GM10248 (cell line): Measurements from ENCODE around the gene GALE.
A peak's percentile ranks its signal among the peaks of the same experiment; 100 is the strongest.
"Not testable (repeated sequence)": the region's sequence is repeated elsewhere in the genome, so short reads cannot be mapped to it uniquely, and the experiment has no call there.

ENCODE experiments used
- CTCF ChIA-PET: fragments of 300-600 bp; sonication (Branson Sonifier 250); formaldehyde crosslinking; extraction: SDS; loops from one replicate; lab custom pipeline; 2021; ENCODE audit warnings: antibody characterized with exemption; lab: Yijun Ruan, JAX
- POLR2A ChIA-PET: fragments of 350-650 bp; sonication (Branson Sonifier 250); formaldehyde crosslinking; extraction: SDS; loops from one replicate; lab custom pipeline; 2020; ENCODE audit warnings: antibody characterized with exemption; lab: Yijun Ruan, JAX
- DNase-seq: peaks from one replicate; pipeline ENCODE4 v3.0.0; 2012; ENCODE audit errors: extremely low spot score
- CTCF ChIP-seq: IDR thresholded peaks from 2 replicates; pipeline ENCODE4 v1.5.1; 2012; ENCODE audit warnings: mild to moderate bottlenecking, low read depth; ENCODE audit errors: extremely low read depth, missing control alignments, control extremely low read depth

GALE gene

GRCh38 chr1:23837908-23838307 lies 37.4 kb upstream of the GALE start:
- ChIA-PET POLR2A (no interaction called here), CTCF (interaction anchor here (0.8 to 1.6 kb wide), 4 partner anchors 12 to 66 kb away, joined by 3 to 7 read pairs (median 4); partner anchors contain the start of gene HMGCL)
- no peak for DNase-seq
- no peak for TF ChIP-seq CTCF

GRCh38 chr1:23836037-23836436 lies 35.5 kb upstream of the GALE start:
- no peak for TF ChIP-seq CTCF
- ChIA-PET CTCF (no interaction called here), POLR2A (no interaction called here)
- DNase-seq: no peak

GRCh38 chr1:23834156-23834555 lies 33.6 kb upstream of the GALE start:
- POLR2A ChIA-PET, DNase-seq: not testable (repeated sequence)
- CTCF ChIA-PET: interaction anchor here (1.7 kb wide), 1 partner anchor 24 kb away, joined by 9 read pairs; no protein-coding TSS in a partner anchor

GRCh38 chr1:23827717-23828116 lies 27.2 kb upstream of the GALE start:
- ChIA-PET CTCF (interaction anchor here (14.2 kb wide), 1 partner anchor 18 kb away, joined by 185 read pairs; no protein-coding TSS in a partner anchor), POLR2A (no interaction called here)
- no peak for TF ChIP-seq CTCF
- DNase-seq: no peak

- CTCF ChIA-PET: interaction anchor here (0.7 to 14.2 kb wide), 2 partner anchors 17 to 42 kb away, joined by 3 to 185 read pairs; no protein-coding TSS in a partner anchor
These were observed 26.0 kb upstream of the GALE start for GRCh38 chr1:23826590-23826989.

GRCh38 chr1:23825762-23826522 lies 25.4 kb upstream of the GALE start:
- DNase-seq: peak; percentile 77
- ChIA-PET POLR2A (interaction anchor here (0.6 to 1.2 kb wide), 5 partner anchors 14 to 130 kb away, joined by 3 to 9 read pairs (median 4); no protein-coding TSS in a partner anchor), CTCF (interaction anchor here (0.7 to 14.2 kb wide), 4 partner anchors 16 to 202 kb away, joined by 3 to 185 read pairs (median 10); no protein-coding TSS in a partner anchor)
- TF ChIP-seq CTCF: no peak

More at GRCh38 chr1:23826590-23826989, 26.0 kb upstream of the GALE start:
- not testable (repeated sequence) for DNase-seq
- POLR2A ChIA-PET: interaction anchor here (0.6 kb wide), 1 partner anchor 24 kb away, joined by 3 read pairs; no protein-coding TSS in a partner anchor

GRCh38 chr1:23825076-23825761 lies 24.7 kb upstream of the GALE start, which contains the start of gene HMGCL:
HMGCL (minus strand) TSS chr1:23825429; CDS start chr1:23825415, 14 bp downstream.
- CTCF ChIA-PET: interaction anchor here (0.6 to 14.2 kb wide), 8 partner anchors 13 to 203 kb away, joined by 3 to 185 read pairs (median 3); partner anchors contain the start of gene RPL11
- TF ChIP-seq CTCF: no peak
- POLR2A ChIA-PET: interaction anchor here (0.6 to 1.2 kb wide), 5 partner anchors 14 to 201 kb away, joined by 3 to 9 read pairs (median 5); no protein-coding TSS in a partner anchor
- DNase-seq: peak; percentile 95
